Neuronal stem cell (in vitro differentiated cells): Measurements from ENCODE around the gene NOS3.

ENCODE experiments used
- DNase-seq: peaks from one replicate; pipeline ENCODE4 v3.0.0-alpha.2; 2013; ENCODE audit warnings: low spot score
- H2AFZ ChIP-seq: one replicate; pipeline ENCODE4 v1.6.1; 2013; ENCODE audit warnings: mild to moderate bottlenecking, low read length, inconsistent platforms
- H2AK5ac ChIP-seq: 2 replicates; pipeline ENCODE4 v1.6.1; 2013; ENCODE audit warnings: low read depth, mild to moderate bottlenecking, inconsistent platforms, low read length, moderate library complexity, mixed read lengths
- H2BK120ac ChIP-seq: 2 replicates; pipeline ENCODE4 v1.6.1; 2013; ENCODE audit warnings: low read depth, mild to moderate bottlenecking, inconsistent platforms, low read length, moderate library complexity, mixed read lengths
- H2BK12ac ChIP-seq: one replicate; pipeline ENCODE4 v1.6.1; 2013; ENCODE audit warnings: low read length, inconsistent platforms
- H2BK15ac ChIP-seq: 2 replicates; pipeline ENCODE4 v1.6.1; 2013; ENCODE audit warnings: mild to moderate bottlenecking, low read length, inconsistent platforms, mixed read lengths
- H2BK5ac ChIP-seq: one replicate; pipeline ENCODE4 v1.6.1; 2013; ENCODE audit warnings: inconsistent platforms, mild to moderate bottlenecking, low read length, moderate library complexity
- H3K14ac ChIP-seq: one replicate; pipeline ENCODE4 v1.6.1; 2013; ENCODE audit warnings: low read length, inconsistent platforms
- H3K18ac ChIP-seq: 2 replicates; pipeline ENCODE4 v1.6.1; 2013; ENCODE audit warnings: low read length, inconsistent platforms
- H3K23ac ChIP-seq: 2 replicates; pipeline ENCODE4 v1.6.1; 2013; ENCODE audit warnings: low read depth, mild to moderate bottlenecking, mixed read lengths, low read length, inconsistent platforms; ENCODE audit not compliant: poor library complexity
- H3K27ac ChIP-seq: replicated peaks from 3 replicates; pipeline ENCODE4 v1.5.1; 2013; ENCODE audit warnings: low read length, inconsistent platforms
- H3K27me3 ChIP-seq, 3 experiments: 2 replicates each; pipeline ENCODE4 v1.6.1; 2013; ENCODE audit warnings: low read length in 3 of 3, mild to moderate bottlenecking in 2 of 3, inconsistent platforms in 1 of 3, low read depth in 1 of 3, mixed read lengths in 1 of 3, moderate library complexity in 1 of 3; ENCODE audit not compliant: control insufficient read depth in 3 of 3, insufficient read depth in 3 of 3
- H3K36me3 ChIP-seq, 2 donors: replicated peaks in 1 of 2; 2 replicates each; pipeline ENCODE4 v1.6.1; 2013; ENCODE audit warnings: low read length in 2 of 2; ENCODE audit not compliant: control insufficient read depth in 2 of 2, insufficient read depth in 2 of 2
- H3K4ac ChIP-seq: 2 replicates; pipeline ENCODE4 v1.6.1; 2013; ENCODE audit warnings: inconsistent platforms, mild to moderate bottlenecking, low read length, moderate library complexity
- H3K4me1 ChIP-seq, 2 donors: 1 replicate in 1 of 2; 2 replicates in 1 of 2; pipeline ENCODE4 v1.6.1; 2013; ENCODE audit warnings: low read length in 2 of 2, low read depth in 1 of 2; ENCODE audit not compliant: control insufficient read depth in 2 of 2, insufficient read depth in 1 of 2
- H3K4me2 ChIP-seq: one replicate; pipeline ENCODE4 v1.6.1; 2013; ENCODE audit warnings: mild to moderate bottlenecking, low read length, inconsistent platforms; ENCODE audit not compliant: insufficient read depth, poor library complexity, severe bottlenecking
- H3K4me3 ChIP-seq, 2 donors: 2 replicates each; pipeline ENCODE4 v1.5.1; 2013; ENCODE audit warnings: low read length in 2 of 2, mild to moderate bottlenecking in 2 of 2, inconsistent platforms in 1 of 2, moderate library complexity in 1 of 2
- H3K79me1 ChIP-seq: one replicate; pipeline ENCODE4 v1.6.1; 2013; ENCODE audit warnings: low read depth, mild to moderate bottlenecking, inconsistent platforms, low read length, moderate library complexity
- H3K9ac ChIP-seq: one replicate; pipeline ENCODE4 v1.6.1; 2013; ENCODE audit warnings: mild to moderate bottlenecking, low read depth, low read length, inconsistent platforms; ENCODE audit not compliant: poor library complexity
- H3K9me3 ChIP-seq, 2 donors: replicated peaks in 1 of 2; 2 replicates each; pipeline versions ENCODE3 to v1.6.1; 2013; ENCODE audit warnings: low read length in 2 of 2, mild to moderate bottlenecking in 2 of 2, inconsistent platforms in 1 of 2, low read depth in 1 of 2, mixed read lengths in 1 of 2, moderate library complexity in 1 of 2; ENCODE audit not compliant: control insufficient read depth in 2 of 2, insufficient read depth in 1 of 2
- H4K8ac ChIP-seq: one replicate; pipeline ENCODE4 v1.6.1; 2013; ENCODE audit warnings: low read depth, mild to moderate bottlenecking, inconsistent platforms, low read length, moderate library complexity
- H4K91ac ChIP-seq: one replicate; pipeline ENCODE4 v1.6.1; 2013; ENCODE audit warnings: low read length, low read depth, mild to moderate bottlenecking, inconsistent platforms; ENCODE audit not compliant: poor library complexity
- WGBS, 2 donors: extraction: QIAGEN DNeasy Blood & Tissue Kit; methylation state at CpG; one replicate each; pipeline ENCODE4 v1.1.7; 2013; ENCODE audit warnings: missing lambda C conversion rate in 2 of 2, mixed read lengths in 1 of 2; ENCODE audit not compliant: insufficient read length in 2 of 2, insufficient replicate concordance in 1 of 2; ENCODE audit errors: extremely low coverage in 2 of 2; 5-methylcytosine and 5-hydroxymethylcytosine counted together

The NOS3 gene

DNA sequence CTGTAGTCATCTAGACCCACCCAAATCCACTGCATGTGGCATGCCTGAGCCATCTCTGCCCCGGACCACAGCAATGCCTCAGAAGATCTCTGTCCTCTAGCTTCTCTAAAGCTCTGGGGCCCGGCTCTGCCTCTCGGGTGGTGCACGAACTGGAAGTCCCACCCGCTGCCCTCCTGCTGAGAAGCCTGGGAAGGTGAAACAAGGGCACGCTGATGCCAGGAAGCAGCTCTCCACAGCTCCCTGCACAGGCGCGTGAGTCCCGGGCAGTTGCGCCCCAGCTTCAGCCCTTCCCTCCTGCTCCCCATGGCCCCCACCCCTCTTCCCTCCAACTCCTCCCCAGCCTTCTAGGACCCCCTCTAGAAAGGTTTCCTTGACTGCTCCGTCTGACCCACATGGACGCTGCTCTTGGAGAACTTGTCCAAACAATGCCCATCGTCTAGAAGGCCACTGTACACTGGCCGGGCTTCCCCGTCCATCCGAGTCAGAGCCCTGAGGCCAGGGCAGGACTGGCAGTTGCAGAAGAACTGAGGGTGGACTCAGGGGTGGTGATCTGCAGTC lies 25.5 kb upstream of the NOS3 start:
- Histone ChIP-seq H3K27me3 (no peaks in the 10 kb centered on the region), H3K4me3 (no peak overlapping the region), H2AK5ac (peak overlapping the region; percentile 0), H3K23ac (no peak overlapping the region), H2BK12ac (no peak overlapping the region), H4K8ac (no peak overlapping the region), H3K4ac (no peak overlapping the region), H4K91ac (no peak overlapping the region), H2BK5ac (no peak overlapping the region), H3K18ac (no peak overlapping the region), H2BK120ac (no peak overlapping the region), H3K27ac (no peak overlapping the region), H3K9me3 (no peaks in the 10 kb centered on the region), H3K4me1 (peaks cover 19 to 30% of the 10 kb centered on the region in 2 donors), H2BK15ac (no peak overlapping the region), H3K14ac (no peak overlapping the region), H3K79me1 (no peaks in the 10 kb centered on the region), H3K9ac (no peak overlapping the region), H2AFZ (no peak overlapping the region), H3K36me3 (no peaks in the 10 kb centered on the region), H3K4me2 (no peak overlapping the region)
- WGBS, 2 donors = no CpG with 5 or more reads among the region's 16 CpGs
- no peak for DNase-seq

DNA sequence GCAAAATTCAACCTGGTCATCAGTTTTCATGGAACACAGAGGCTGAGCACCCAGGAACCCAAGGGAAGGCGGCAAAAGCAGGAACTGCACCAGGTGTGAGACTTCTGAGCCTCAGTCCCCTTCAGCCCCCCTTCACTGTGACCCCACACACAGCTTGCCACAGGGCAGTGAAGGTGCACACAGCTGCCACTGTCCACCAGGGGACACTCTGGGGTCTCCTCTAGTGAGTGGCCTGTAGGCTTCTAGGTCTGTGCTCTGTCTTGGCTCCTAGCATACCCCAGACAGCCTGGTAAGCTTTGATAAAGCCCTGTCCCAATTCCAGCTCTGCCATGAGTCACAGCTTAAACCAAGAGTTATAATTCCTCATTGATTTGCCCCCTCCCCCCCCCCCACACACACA lies 24.8 kb upstream of the NOS3 start:
- Histone ChIP-seq H3K4ac (no peak overlapping the region), H4K8ac (no peak overlapping the region), H2BK120ac (no peak overlapping the region), H3K4me3 (no peak overlapping the region), H2BK12ac (no peak overlapping the region), H3K14ac (no peak overlapping the region), H2BK5ac (no peak overlapping the region), H3K79me1 (no peaks in the 10 kb centered on the region), H2AK5ac (no peak overlapping the region), H2BK15ac (no peak overlapping the region), H3K4me1 (peaks cover 25 to 36% of the 10 kb centered on the region in 2 donors), H3K27me3 (no peaks in the 10 kb centered on the region), H3K9ac (no peak overlapping the region), H3K9me3 (no peaks in the 10 kb centered on the region), H3K27ac (no peak overlapping the region), H3K36me3 (no peaks in the 10 kb centered on the region), H3K4me2 (no peak overlapping the region), H2AFZ (no peak overlapping the region), H4K91ac (no peak overlapping the region), H3K23ac (no peak overlapping the region), H3K18ac (no peak overlapping the region)
- WGBS, 2 donors = no CpG with 5 or more reads among the region's 1 CpG
- DNase-seq = no peak

- Histone ChIP-seq H2BK5ac (no peak overlapping the region), H3K9ac (no peak overlapping the region), H2AFZ (no peak overlapping the region), H2BK12ac (no peak overlapping the region), H4K8ac (no peak overlapping the region), H3K27ac (no peak overlapping the region), H4K91ac (no peak overlapping the region), H3K4me3 (no peak overlapping the region), H2AK5ac (no peak overlapping the region), H2BK120ac (no peak overlapping the region), H3K36me3 (no peaks in the 10 kb centered on the region), H3K27me3 (no peaks in the 10 kb centered on the region), H3K4me1 (peaks cover 39 to 41% of the 10 kb centered on the region in 2 donors), H3K14ac (no peak overlapping the region), H3K79me1 (no peaks in the 10 kb centered on the region), H3K4me2 (no peak overlapping the region), H3K18ac (no peak overlapping the region), H3K23ac (no peak overlapping the region), H3K9me3 (no peaks in the 10 kb centered on the region), H3K4ac (no peak overlapping the region), H2BK15ac (no peak overlapping the region)
- WGBS, 2 donors = no CpG with 5 or more reads among the region's 6 CpGs
- no peak for DNase-seq
Observed at GRCh38 chr7:150967349-150967748, 23.5 kb upstream of the NOS3 start.

DNA sequence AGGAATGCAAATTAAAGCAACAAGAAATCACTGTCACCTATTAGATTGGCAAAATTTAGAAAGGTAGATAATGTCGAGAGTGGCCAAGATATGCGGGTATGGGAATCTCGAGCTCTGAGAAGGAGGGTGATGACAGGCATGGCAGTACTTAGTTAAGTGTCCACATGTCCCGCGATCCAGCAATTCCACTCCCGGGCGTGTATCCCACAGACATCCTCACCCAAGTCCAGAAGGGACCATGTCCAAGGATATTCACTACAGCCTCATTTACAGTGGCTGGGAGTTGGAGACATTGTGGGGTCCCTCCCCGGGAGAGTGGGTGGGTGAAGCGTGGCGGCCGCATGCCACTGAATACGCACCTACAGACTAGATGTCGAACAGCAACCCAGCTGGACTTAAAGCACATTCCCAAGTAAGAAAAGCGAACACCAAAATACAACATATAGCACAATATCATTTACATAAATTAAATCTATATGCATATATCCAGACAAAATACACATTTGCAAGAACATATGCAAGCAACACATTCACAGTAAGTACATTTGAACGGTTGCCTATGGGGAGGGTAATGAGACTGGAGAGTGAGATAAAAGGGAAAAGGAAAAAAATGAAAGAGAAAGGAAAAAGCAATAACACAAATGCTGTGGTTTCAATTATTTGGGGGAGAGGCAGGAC lies 22.6 kb upstream of the NOS3 start:
- H3K79me1 ChIP-seq = no peaks in the 10 kb centered on the region
- H2BK120ac ChIP-seq = no peak overlapping the region
- no peak overlapping the region for H3K9ac ChIP-seq
- no peak overlapping the region for H3K4ac ChIP-seq
- no peak for DNase-seq
- WGBS, 2 donors = no CpG with 5 or more reads among the region's 15 CpGs
- peaks cover 36% of the 10 kb centered on the region in 2 donors for H3K4me1 ChIP-seq
- no peak overlapping the region for H3K27ac ChIP-seq
- no peak overlapping the region for H3K18ac ChIP-seq
- H3K23ac ChIP-seq = no peak overlapping the region
- no peak overlapping the region for H4K8ac ChIP-seq
- H3K9me3 ChIP-seq = no peaks in the 10 kb centered on the region
- H2BK15ac ChIP-seq = no peak overlapping the region
- no peaks in the 10 kb centered on the region for H3K36me3 ChIP-seq
- peak overlapping the region; percentile 90 for H2AK5ac ChIP-seq
- no peak overlapping the region for H4K91ac ChIP-seq
- no peak overlapping the region for H2BK12ac ChIP-seq
- H3K27me3 ChIP-seq = no peaks in the 10 kb centered on the region
- no peak overlapping the region for H3K4me3 ChIP-seq
- H3K14ac ChIP-seq = no peak overlapping the region
- H2AFZ ChIP-seq = no peak overlapping the region
- H2BK5ac ChIP-seq = no peak overlapping the region
- no peak overlapping the region for H3K4me2 ChIP-seq
